Esophagus squamous epithelium (tissue), 4 donors: Measurements from ENCODE around the gene C1GALT1.

Source experiments
- POLR2A ChIP-seq, 4 donors: fragments of 450-650 bp; IDR thresholded peaks; one replicate each; pipeline ENCODE4 v1.6.1; 2017; ENCODE audit warnings: antibody characterized with exemption in 4 of 4, mild to moderate bottlenecking in 4 of 4, moderate library complexity in 3 of 4
- TF ChIP-seq, protein P1 (sequence below), 6 experiments: fragments of 450-650 bp in 4 of 6; fragments of 200-600 bp in 2 of 6; sonication (generic) in 2 of 6; IDR thresholded peaks; one replicate each; pipeline ENCODE4 v1.5.1; 2016 to 2019; ENCODE audit warnings: antibody characterized with exemption in 6 of 6, mild to moderate bottlenecking in 4 of 6, moderate library complexity in 4 of 6

GRCh38 chr7:7180725-7181449 is 1.5 kb upstream of the C1GALT1 start:
- TF ChIP-seq, protein P1, sequence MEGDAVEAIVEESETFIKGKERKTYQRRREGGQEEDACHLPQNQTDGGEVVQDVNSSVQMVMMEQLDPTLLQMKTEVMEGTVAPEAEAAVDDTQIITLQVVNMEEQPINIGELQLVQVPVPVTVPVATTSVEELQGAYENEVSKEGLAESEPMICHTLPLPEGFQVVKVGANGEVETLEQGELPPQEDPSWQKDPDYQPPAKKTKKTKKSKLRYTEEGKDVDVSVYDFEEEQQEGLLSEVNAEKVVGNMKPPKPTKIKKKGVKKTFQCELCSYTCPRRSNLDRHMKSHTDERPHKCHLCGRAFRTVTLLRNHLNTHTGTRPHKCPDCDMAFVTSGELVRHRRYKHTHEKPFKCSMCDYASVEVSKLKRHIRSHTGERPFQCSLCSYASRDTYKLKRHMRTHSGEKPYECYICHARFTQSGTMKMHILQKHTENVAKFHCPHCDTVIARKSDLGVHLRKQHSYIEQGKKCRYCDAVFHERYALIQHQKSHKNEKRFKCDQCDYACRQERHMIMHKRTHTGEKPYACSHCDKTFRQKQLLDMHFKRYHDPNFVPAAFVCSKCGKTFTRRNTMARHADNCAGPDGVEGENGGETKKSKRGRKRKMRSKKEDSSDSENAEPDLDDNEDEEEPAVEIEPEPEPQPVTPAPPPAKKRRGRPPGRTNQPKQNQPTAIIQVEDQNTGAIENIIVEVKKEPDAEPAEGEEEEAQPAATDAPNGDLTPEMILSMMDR (IDR thresholded peaks at IDR 0.05): no peak
- no peak for TF ChIP-seq POLR2A (IDR thresholded peaks at IDR 0.05)
